ENCODE measurements around the gene SP5. TPM values are rescaled to one million over a fixed set of nuclear protein-coding genes. Genes with fewer than 3 reads are reported as not detected.

The SP5 gene
- total and polyA plus RNA-seq, 10 of the 15 experiments (the other 5 are each of a cell fraction or from before 2014, with no cell fraction given): not detected

- POLR2A ChIA-PET: no interaction called here
- H2AFZ ChIP-seq (ENCODE audit: control insufficient read depth, low read depth, low read length): no peak overlapping the region
- H3K27ac ChIP-seq (ENCODE audit: control insufficient read depth, insufficient read depth): no peak overlapping the region
- no peak for DNase-seq (ENCODE audit: low read depth, low spot score)
- 27% methylated on average over 2 of the region's 2 CpGs for WGBS (ENCODE audit: insufficient coverage, insufficient replicate concordance, low lambda C conversion rate, missing lambda C conversion rate)
- H3K4me3 ChIP-seq: no peak overlapping the region
- no peaks in the 10 kb centered on the region for H4K20me1 ChIP-seq (ENCODE audit: control insufficient read depth, insufficient read depth)
- SMC1A ChIA-PET (ENCODE audit: uncharacterized antibody, unreplicated experiment): no interaction called here
- no peak overlapping the region for H3K9ac ChIP-seq (ENCODE audit: control insufficient read depth, insufficient read depth, low read length)
- FAIRE-seq: no peak
- no peak overlapping the region for H3K4me2 ChIP-seq (ENCODE audit: control insufficient read depth, insufficient read depth)
- H3K27me3 ChIP-seq (replicated peaks in 1 of 2; ENCODE audit: control insufficient read depth in 2 of 2, insufficient read depth in 2 of 2, low read length in 1 of 2): peaks cover 0 to 4% of the 10 kb centered on the region in 2 experiments; a peak in 1 of 4 replicates
- intact Hi-C loops (cut with micrococcal nuclease; ENCODE audit: unreplicated experiment): no loop called here
- no peak for ATAC-seq
- in situ Hi-C loops (cut with MboI): no loop called here
- H3K36me3 ChIP-seq (ENCODE audit: control insufficient read depth in 2 of 2, insufficient read depth in 2 of 2, low read length in 1 of 2): no peaks in the 10 kb centered on the region
- no peaks in the 10 kb centered on the region; the same call in 2 of the 3 replicates for H3K9me3 ChIP-seq (replicated peaks; ENCODE audit: control insufficient read depth, insufficient read depth, low read length)
- TF ChIP-seq GATAD2B (conservative IDR thresholded peaks at IDR 0.05; ENCODE audit: low read depth) (no peak), KAT2A (conservative IDR thresholded peaks at IDR 0.05; ENCODE audit: control insufficient read depth, low read depth, low read length) (no peak), SMC3 (IDR thresholded peaks at IDR 0.05; ENCODE audit: borderline replicate concordance, low read length) (no peak), BACH1 (IDR thresholded peaks at IDR 0.05; ENCODE audit: borderline replicate concordance) (no peak), IKZF1 (conservative IDR thresholded peaks at IDR 0.05) (no peak)
- TF ChIP-seq, protein P1, sequence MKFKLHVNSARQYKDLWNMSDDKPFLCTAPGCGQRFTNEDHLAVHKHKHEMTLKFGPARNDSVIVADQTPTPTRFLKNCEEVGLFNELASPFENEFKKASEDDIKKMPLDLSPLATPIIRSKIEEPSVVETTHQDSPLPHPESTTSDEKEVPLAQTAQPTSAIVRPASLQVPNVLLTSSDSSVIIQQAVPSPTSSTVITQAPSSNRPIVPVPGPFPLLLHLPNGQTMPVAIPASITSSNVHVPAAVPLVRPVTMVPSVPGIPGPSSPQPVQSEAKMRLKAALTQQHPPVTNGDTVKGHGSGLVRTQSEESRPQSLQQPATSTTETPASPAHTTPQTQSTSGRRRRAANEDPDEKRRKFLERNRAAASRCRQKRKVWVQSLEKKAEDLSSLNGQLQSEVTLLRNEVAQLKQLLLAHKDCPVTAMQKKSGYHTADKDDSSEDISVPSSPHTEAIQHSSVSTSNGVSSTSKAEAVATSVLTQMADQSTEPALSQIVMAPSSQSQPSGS (IDR thresholded peaks at IDR 0.05; ENCODE audit: low read length): no peak
- H3K79me2 ChIP-seq (ENCODE audit: control insufficient read depth, insufficient read depth, low read length): no peaks in the 10 kb centered on the region
- CTCF ChIA-PET: interaction anchor here (0.6 to 0.8 kb wide), 3 partner anchors 11 to 314 kb away, joined by 3 read pairs; no protein-coding TSS in a partner anchor
- no TSS peak for BruUV-seq (replicated peaks)
- RAD21 ChIA-PET (ENCODE audit: unreplicated experiment): no interaction called here
- no peaks in the 10 kb centered on the region for H3K4me1 ChIP-seq (ENCODE audit: control insufficient read depth, insufficient read depth, low read length)
Observed at GRCh38 chr2:170723446-170723958, 8.4 kb downstream of the SP5 start.

Data from GM12878 (cell line).